Measurements from ENCODE around the gene RBM20. TPM values are rescaled to one million over a fixed set of nuclear protein-coding genes. Genes with fewer than 3 reads are reported as not detected.

The RBM20 gene
- total RNA-seq, 3 donors from 2014 or later = 0.48 to 3.1 (median 1.6) TPM

DNA sequence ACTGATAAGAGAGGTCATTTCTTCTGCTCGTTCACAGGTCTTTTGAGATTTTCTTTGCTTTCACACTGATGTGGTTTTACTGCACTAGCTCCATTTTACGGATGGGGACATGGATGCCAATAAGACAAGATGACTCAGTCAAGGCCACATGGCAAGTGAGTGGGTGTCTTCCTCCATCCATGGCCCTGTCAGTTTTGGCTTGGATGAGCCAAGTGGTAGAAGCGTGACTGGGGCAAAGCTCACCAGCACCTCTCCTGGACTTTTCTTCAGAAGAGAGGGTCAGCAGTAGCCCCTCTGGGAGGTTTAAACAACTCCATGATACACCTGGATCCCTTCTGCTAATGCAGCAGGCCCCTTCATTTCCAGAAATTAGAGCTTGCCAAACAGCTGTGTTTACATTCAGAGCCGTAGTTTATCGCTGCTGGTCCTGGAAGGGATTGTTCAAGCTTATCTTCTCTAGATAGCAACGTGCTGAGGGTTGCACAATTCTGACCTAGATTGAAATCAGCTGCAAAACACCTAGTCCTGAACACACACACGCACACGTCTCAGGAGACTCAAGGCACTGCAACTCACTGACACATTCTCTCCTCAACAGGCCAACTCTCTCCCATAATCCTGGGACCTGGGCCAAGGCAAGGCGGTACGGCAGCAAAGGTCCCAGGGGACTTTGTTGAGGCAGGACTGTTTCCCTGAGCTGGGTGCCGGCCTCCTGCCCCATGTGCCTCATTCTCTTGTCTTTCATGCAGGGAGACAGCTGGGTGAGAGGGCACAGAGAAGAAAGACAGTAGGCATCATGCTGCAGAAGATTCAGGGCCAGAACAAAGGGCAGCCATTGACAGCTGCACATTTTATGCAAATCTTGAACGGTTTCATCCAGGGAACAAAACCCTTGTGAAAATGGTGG is 213.4 kb downstream of the RBM20 start:
- TF ChIP-seq, protein P1, sequence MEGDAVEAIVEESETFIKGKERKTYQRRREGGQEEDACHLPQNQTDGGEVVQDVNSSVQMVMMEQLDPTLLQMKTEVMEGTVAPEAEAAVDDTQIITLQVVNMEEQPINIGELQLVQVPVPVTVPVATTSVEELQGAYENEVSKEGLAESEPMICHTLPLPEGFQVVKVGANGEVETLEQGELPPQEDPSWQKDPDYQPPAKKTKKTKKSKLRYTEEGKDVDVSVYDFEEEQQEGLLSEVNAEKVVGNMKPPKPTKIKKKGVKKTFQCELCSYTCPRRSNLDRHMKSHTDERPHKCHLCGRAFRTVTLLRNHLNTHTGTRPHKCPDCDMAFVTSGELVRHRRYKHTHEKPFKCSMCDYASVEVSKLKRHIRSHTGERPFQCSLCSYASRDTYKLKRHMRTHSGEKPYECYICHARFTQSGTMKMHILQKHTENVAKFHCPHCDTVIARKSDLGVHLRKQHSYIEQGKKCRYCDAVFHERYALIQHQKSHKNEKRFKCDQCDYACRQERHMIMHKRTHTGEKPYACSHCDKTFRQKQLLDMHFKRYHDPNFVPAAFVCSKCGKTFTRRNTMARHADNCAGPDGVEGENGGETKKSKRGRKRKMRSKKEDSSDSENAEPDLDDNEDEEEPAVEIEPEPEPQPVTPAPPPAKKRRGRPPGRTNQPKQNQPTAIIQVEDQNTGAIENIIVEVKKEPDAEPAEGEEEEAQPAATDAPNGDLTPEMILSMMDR (IDR thresholded peaks at IDR 0.05) = no peak
- peak in 1 of 3 donors; percentile 27 for TF ChIP-seq POLR2AphosphoS5 (IDR thresholded peaks at IDR 0.05)
- DNase-seq (ENCODE audit: low spot score in 2 of 2) = no peak
- Histone ChIP-seq H3K27ac (peak overlapping the region; percentile 77 to 85), H3K4me3 (no peak overlapping the region), H3K27me3 (no peaks in the 10 kb centered on the region), H3K4me1 (peaks cover 8 to 23% of the 10 kb centered on the region in 2 donors), H3K36me3 (no peaks in the 10 kb centered on the region), H3K9me3 (no peaks in the 10 kb centered on the region)
- intact Hi-C loops (cut with DNase I; ENCODE audit: low total_unique reads) = no loop called here

DNA sequence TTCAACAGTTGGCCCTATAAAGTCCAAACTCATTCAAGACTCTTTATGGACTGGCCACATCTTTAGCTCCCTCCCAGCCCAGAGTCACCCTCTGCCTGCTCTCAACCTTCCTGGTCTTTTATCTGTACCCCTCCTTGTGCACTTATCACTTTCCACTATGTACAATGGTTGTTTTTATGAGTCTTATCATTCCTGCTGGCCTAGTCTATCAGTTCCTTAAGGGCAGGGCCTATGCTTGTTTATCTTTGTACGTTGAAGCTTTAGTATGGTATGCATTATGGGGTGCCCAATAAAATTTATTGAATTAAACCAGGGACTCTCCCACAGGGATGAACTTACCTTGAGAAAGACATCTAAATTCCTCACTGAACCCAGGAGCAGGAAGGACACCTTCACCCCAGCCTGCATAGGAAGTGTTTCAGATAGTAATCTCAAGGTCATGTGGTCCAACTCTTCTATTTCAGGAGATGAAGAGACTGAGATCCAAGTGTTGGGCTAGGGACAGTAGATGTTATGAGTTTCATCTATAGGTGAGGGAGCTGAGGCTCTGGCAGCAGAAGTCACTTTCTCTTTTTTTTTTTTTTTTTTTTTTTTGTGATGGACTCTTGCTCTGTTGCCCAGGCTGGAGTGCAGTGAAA is 214.3 kb downstream of the RBM20 start:
- Histone ChIP-seq H3K36me3 (no peaks in the 10 kb centered on the region), H3K27me3 (no peaks in the 10 kb centered on the region), H3K4me1 (peaks cover 8 to 23% of the 10 kb centered on the region in 2 donors), H3K9me3 (no peaks in the 10 kb centered on the region), H3K27ac (peak overlapping the region; percentile 77 to 85), H3K4me3 (no peak overlapping the region)
- DNase-seq (ENCODE audit: low spot score in 2 of 2) = no peak
- no peak for TF ChIP-seq POLR2AphosphoS5 (IDR thresholded peaks at IDR 0.05)
- TF ChIP-seq, protein P1 (IDR thresholded peaks at IDR 0.05) = no peak
- TF ChIP-seq POLR2A (IDR thresholded peaks at IDR 0.05) = no peak
- intact Hi-C loops (cut with DNase I; ENCODE audit: low total_unique reads) = no loop called here

DNA sequence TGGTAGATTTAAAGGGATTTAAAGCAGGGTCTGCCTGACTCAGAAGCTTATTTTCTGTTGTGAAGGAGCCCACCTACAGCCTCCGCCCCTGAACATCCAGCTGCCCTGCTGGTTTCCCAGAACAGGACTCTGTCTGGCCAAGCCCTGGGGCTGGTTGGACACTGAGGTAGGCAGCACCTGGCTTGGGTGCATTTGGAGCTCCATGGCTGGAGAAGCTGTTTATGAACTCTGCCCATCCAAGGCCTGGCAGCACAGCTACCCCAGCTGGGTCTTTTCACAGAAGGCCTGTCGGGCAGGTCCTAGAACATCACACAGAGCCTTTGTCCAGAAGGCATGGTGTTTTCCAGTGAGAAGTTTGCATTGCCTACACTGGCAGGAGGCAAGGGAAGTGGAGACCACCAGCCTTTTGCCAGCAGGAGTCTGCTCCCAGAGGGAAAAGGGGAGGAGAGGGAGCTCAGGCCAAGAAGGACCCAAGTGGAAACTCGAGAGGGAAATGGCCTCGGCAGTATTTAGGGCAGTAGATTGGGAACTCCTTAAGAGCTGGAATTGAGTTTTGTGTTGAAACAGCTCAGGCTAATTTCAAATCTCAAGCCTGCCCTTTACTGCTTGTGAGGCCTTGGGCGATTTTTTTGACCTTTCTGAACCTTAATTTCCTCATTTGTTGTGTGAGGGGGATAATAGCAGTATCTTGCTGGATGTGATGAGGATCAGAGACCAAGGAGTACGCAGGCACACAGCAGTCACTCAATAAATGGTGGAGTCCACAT is 215.3 kb downstream of the RBM20 start:
- no peaks in the 10 kb centered on the region for H3K27me3 ChIP-seq
- DNase-seq (ENCODE audit: low spot score in 2 of 2) = no peak
- peaks cover 8 to 23% of the 10 kb centered on the region in 2 donors for H3K4me1 ChIP-seq
- no peak overlapping the region for H3K4me3 ChIP-seq
- no peaks in the 10 kb centered on the region for H3K36me3 ChIP-seq
- intact Hi-C loops (cut with DNase I; ENCODE audit: low total_unique reads) = no loop called here
- peak overlapping the region; percentile 79 to 85 for H3K27ac ChIP-seq
- no peaks in the 10 kb centered on the region for H3K9me3 ChIP-seq
- TF ChIP-seq POLR2A (IDR thresholded peaks at IDR 0.05) = no peak
- TF ChIP-seq POLR2AphosphoS5 (IDR thresholded peaks at IDR 0.05) = no peak

DNA sequence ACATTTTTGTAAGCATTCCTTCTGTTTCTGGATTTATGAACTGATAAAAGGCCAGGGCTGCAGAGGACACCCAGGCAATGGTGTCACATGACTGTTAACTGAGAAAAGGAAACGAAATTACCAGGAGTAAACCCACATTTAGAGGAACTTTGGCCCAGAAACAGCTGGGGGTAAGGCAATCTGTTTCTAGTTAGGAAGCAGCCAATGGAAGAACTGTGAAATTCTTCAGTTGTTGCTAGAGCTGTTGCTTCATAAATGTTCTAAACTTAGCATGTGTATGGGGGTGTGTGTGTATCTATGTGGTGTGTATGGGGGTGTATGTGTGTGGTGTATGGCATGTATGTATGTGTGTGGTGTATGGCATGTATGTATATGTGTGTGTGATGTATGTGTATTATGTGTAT is 215.8 kb downstream of the RBM20 start:
- intact Hi-C loops (cut with DNase I; ENCODE audit: low total_unique reads) = no loop called here
- TF ChIP-seq, protein P1 (IDR thresholded peaks at IDR 0.05) = no peak
- TF ChIP-seq POLR2AphosphoS5 (IDR thresholded peaks at IDR 0.05) = peak in 1 of 3 donors; percentile 24
- Histone ChIP-seq H3K9me3 (no peaks in the 10 kb centered on the region), H3K36me3 (no peaks in the 10 kb centered on the region), H3K27me3 (no peaks in the 10 kb centered on the region), H3K4me3 (no peak overlapping the region), H3K4me1 (peaks cover 8 to 23% of the 10 kb centered on the region in 2 donors), H3K27ac (peak overlapping the region; percentile 79 to 85)
- no peak for DNase-seq (ENCODE audit: low spot score in 2 of 2)

DNA sequence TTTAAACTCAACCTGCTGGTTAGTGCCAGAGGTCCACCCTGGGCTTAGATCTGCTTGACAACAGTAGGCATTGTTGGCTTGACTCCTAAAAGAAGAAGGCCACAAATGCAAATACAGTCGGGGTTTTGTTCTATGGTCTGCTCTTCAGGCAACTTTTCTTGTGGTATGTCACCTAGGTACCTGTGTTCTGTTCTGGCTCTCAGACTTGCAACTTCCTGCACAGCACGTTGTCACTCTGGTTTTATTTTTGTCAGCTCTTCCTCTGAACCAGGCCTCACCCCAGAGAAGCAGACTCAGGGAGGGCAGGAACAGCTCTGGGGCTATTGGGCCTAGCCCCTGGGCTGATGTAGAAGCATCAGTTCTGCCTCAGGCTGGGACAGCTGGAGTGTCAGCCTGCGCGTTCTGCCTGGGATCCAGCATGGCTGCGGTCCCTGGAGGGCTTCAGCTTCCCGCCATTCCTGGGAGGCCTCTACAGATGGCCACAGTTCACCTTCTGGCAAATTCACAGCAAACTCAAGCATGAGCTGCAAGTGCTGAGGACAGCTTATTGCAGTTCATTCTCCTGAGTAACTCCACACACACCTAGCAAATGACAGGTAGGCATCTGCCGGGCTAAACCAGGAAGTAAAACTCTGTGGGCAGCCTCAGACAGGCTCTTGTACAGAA is 216.6 kb downstream of the RBM20 start:
- TF ChIP-seq POLR2AphosphoS5 (IDR thresholded peaks at IDR 0.05) (no peak), POLR2A (IDR thresholded peaks at IDR 0.05) (no peak)
- TF ChIP-seq, protein P1 (IDR thresholded peaks at IDR 0.05) = no peak
- no peak overlapping the region for H3K4me3 ChIP-seq
- peak overlapping the region; percentile 79 to 85 for H3K27ac ChIP-seq
- H3K36me3 ChIP-seq = no peaks in the 10 kb centered on the region
- no peaks in the 10 kb centered on the region for H3K9me3 ChIP-seq
- no peaks in the 10 kb centered on the region for H3K27me3 ChIP-seq
- intact Hi-C loops (cut with DNase I; ENCODE audit: low total_unique reads) = no loop called here
- peaks cover 8 to 27% of the 10 kb centered on the region in 2 donors for H3K4me1 ChIP-seq
- no peak for DNase-seq (ENCODE audit: low spot score in 2 of 2)

Data from breast epithelium (tissue), 4 donors.